ENCODE data around the gene LY6G5B. TPM values are rescaled to one million over a fixed set of nuclear protein-coding genes. Genes with fewer than 3 reads are reported as not detected.

LY6G5B gene
- total RNA-seq, 6 donors from 2014 or later: 6.7 to 22.0 (median 12.3) TPM

DNA sequence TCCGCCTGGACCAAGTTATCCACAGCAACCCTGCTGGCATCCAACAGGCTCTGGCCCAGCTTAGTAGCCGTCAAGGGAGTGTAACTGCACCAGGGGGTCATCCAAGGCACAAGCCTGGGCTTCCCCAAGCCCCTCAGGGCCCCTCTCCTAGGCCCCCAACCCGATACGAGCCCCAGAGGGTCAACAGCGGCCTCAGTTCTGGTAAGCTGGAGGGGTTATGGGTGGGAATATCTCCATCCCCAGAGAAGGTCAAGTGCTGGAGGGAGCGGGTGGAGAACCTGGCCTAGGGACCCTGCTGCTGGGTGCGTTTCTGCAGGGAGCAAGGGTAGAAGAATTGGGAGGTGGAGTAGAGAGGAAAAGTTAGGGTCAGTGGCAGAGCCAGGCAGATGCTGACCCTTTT is 36.3 kb upstream of the LY6G5B start:
- DNase-seq: no peak
- TF ChIP-seq POLR2A (IDR thresholded peaks at IDR 0.05): no peak
- Histone ChIP-seq H3K9me3 (no peaks in the 10 kb centered on the region), H3K27me3 (no peaks in the 10 kb centered on the region), H3K36me3 (peaks cover 56 to 100% (median 96%) of the 10 kb centered on the region in 4 donors), H3K27ac (no peak overlapping the region), H3K4me1 (no peaks in the 10 kb centered on the region), H3K4me3 (no peak overlapping the region)
- WGBS, 2 donors: 97 to 98% methylated on average over 7 of the region's 7 CpGs
- ATAC-seq (ENCODE audit: low FRiP score in 2 of 2): no peak

- DNase-seq: no peak
- H3K27ac ChIP-seq: no peak overlapping the region
- ATAC-seq (ENCODE audit: low FRiP score in 2 of 2): no peak
- no peaks in the 10 kb centered on the region for H3K27me3 ChIP-seq
- H3K4me1 ChIP-seq: no peaks in the 10 kb centered on the region
- no peaks in the 10 kb centered on the region for H3K9me3 ChIP-seq
- H3K36me3 ChIP-seq: peaks cover 57 to 100% (median 95%) of the 10 kb centered on the region in 4 donors
- WGBS, 2 donors: 78 to 95% methylated on average over 1 to 3 of the region's 3 CpGs
- no peak overlapping the region for H3K4me3 ChIP-seq
- TF ChIP-seq POLR2AphosphoS5 (IDR thresholded peaks at IDR 0.05) (no peak), EP300 (IDR thresholded peaks at IDR 0.05) (no peak), POLR2A (IDR thresholded peaks at IDR 0.05) (no peak), CTCF (IDR thresholded peaks at IDR 0.05) (no peak)
Measured at GRCh38 chr6:31634131-31634530, 35.6 kb upstream of the LY6G5B start.

DNA sequence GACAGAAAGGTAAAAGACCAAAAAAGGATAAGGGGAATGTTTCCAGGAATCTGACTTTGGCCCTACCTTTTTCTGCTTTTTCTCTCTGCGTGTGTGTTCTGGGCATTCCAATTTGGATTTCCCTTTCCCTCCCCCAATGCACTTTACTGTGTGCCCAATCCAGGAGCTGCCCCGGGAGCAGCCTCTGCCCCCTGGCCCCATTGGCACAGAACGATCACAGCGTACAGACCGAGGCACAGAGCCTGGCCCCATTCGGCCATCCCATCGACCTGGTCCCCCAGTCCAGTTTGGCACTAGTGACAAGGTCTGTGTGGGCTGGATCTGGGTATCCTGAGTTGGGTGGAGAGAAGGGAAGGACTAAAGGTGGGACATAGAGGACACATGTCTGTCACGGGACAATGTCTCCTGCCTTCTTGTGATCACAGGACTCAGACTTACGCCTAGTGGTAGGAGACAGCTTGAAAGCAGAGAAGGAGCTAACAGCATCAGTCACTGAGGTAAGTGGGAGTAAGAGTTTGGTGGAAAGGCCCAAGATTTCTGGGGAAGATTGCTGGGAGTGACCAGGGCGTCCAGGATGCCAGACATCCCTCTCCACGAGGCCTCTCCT is 34.7 kb upstream of the LY6G5B start:
- Histone ChIP-seq H3K4me3 (no peak overlapping the region), H3K9me3 (no peaks in the 10 kb centered on the region), H3K27ac (no peak overlapping the region), H3K36me3 (peaks cover 57 to 100% (median 95%) of the 10 kb centered on the region in 4 donors), H3K27me3 (no peaks in the 10 kb centered on the region), H3K4me1 (no peaks in the 10 kb centered on the region)
- DNase-seq (no peak), ATAC-seq (ENCODE audit: low FRiP score in 2 of 2) (no peak)
- 87% methylated on average over 10 to 11 of the region's 11 CpGs for WGBS, 2 donors
- TF ChIP-seq POLR2AphosphoS5 (IDR thresholded peaks at IDR 0.05) (no peak), CTCF (IDR thresholded peaks at IDR 0.05) (no peak), POLR2A (IDR thresholded peaks at IDR 0.05) (no peak), EP300 (IDR thresholded peaks at IDR 0.05) (no peak)

DNA sequence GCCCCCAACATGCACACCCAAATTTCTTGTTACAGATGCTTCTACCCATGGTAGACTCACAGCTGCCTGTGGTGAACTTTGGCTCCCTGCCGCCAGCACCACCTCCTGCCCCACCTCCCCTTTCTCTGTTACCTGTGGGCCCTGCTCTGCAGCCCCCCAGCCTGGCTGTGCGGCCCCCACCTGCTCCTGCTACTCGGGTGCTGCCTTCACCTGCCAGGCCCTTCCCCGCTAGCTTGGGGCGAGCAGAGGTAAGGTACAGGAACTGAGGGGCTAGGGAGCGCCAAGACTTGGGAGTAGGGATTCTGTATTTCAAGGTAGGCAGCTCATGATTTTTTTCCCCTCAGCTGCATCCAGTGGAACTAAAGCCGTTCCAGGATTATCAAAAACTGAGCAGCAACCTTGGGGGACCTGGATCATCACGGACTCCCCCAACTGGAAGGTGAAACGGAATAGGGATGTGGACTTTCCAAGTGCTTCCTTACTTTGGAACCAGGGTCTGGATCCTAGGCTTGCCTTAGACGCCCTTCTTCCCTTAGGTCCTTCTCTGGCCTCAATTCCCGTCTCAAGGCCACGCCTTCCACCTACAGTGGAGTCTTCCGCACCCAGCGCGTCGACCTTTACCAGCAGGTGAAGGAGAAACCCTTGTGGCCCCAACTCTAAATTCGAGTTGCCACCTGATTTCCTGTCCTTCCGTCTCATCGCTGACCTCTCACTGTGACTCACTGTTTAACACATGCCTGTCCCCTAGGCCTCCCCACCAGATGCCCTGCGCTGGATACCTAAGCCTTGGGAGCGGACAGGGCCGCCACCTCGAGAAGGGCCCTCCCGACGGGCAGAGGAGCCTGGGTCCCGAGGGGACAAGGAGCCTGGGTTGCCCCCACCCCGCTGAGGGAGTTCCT is 32.8 kb upstream of the LY6G5B start:
- no peak for TF ChIP-seq EP300 (IDR thresholded peaks at IDR 0.05)
- no peak for TF ChIP-seq POLR2A (IDR thresholded peaks at IDR 0.05)
- TF ChIP-seq CTCF (IDR thresholded peaks at IDR 0.05): no peak
- TF ChIP-seq POLR2AphosphoS5 (IDR thresholded peaks at IDR 0.05): no peak
- Histone ChIP-seq H3K27me3 (no peaks in the 10 kb centered on the region), H3K36me3 (peaks cover 64 to 100% (median 95%) of the 10 kb centered on the region in 4 donors), H3K27ac (no peak overlapping the region), H3K9me3 (no peaks in the 10 kb centered on the region), H3K4me1 (no peaks in the 10 kb centered on the region), H3K4me3 (no peak overlapping the region)
- peak in 1 of 2 donors; percentile 58 for DNase-seq
- ATAC-seq (ENCODE audit: low FRiP score in 2 of 2): peak in 1 of 2 donors; percentile 8
- WGBS, 2 donors: 88 to 90% methylated on average over 22 to 26 of the region's 27 CpGs

GRCh38 chr6:31639043-31639442 is 30.7 kb upstream of the LY6G5B start:
- DNase-seq: no peak
- ATAC-seq (ENCODE audit: low FRiP score in 2 of 2): no peak
- Histone ChIP-seq H3K9me3 (no peaks in the 10 kb centered on the region), H3K4me3 (no peak overlapping the region), H3K36me3 (peaks cover 69 to 100% (median 92%) of the 10 kb centered on the region in 4 donors), H3K27me3 (no peaks in the 10 kb centered on the region), H3K27ac (no peak overlapping the region), H3K4me1 (no peaks in the 10 kb centered on the region)
- TF ChIP-seq POLR2AphosphoS5 (IDR thresholded peaks at IDR 0.05) (no peak), CTCF (IDR thresholded peaks at IDR 0.05) (no peak)
- WGBS, 2 donors: 85 to 91% methylated on average over 9 of the region's 9 CpGs

Measured in upper lobe of left lung (tissue), 6 donors.